ENCODE measurements around the gene MAEL. TPM values are rescaled to one million over a fixed set of nuclear protein-coding genes. Genes with fewer than 3 reads are reported as not detected.

Gene MAEL
- total RNA-seq, 1 donor from 2014 or later, result 0.11 TPM

- Histone ChIP-seq H3K27ac (ENCODE audit: low read depth, low read length) (no peak overlapping the region), H3K4me3 (ENCODE audit: insufficient read depth, low read depth, low read length) (no peak overlapping the region), H3K79me2 (ENCODE audit: insufficient read depth, low read length) (no peaks in the 10 kb centered on the region), H3K4me2 (ENCODE audit: low read length) (no peak overlapping the region), H3K36me3 (ENCODE audit: insufficient read depth, low read length) (no peaks in the 10 kb centered on the region), H4K20me1 (ENCODE audit: insufficient read depth, low read length) (no peaks in the 10 kb centered on the region), H3K9ac (ENCODE audit: low read length) (no peak overlapping the region), H3K4me1 (ENCODE audit: insufficient read depth, low read length) (no peaks in the 10 kb centered on the region), H2AFZ (ENCODE audit: low read depth, low read length) (no peak overlapping the region), H3K27me3 (ENCODE audit: insufficient read depth, low read length) (peaks cover 69% of the 10 kb centered on the region), H3K9me3 (ENCODE audit: insufficient read depth, low read depth, low read length) (no peaks in the 10 kb centered on the region)
- Mint-ChIP-seq H3K9me3 (ENCODE audit: unreplicated experiment) (peaks cover 2% of the 10 kb centered on the region), H3K4me3 (ENCODE audit: unreplicated experiment) (no peak overlapping the region), H3K4me1 (ENCODE audit: low read depth, unreplicated experiment) (peaks cover 27% of the 10 kb centered on the region), H3K27me3 (ENCODE audit: low read depth, unreplicated experiment) (peaks cover 55% of the 10 kb centered on the region), H3K36me3 (ENCODE audit: low read depth, unreplicated experiment) (peaks cover under 1% of the 10 kb centered on the region), H3K27ac (ENCODE audit: unreplicated experiment) (no peak overlapping the region)
- DNase-seq (ENCODE audit: low read depth) (no peak), FAIRE-seq (no peak)
- TF ChIP-seq CTCF (IDR thresholded peaks at IDR 0.05; ENCODE audit: insufficient read depth, low read depth, low read length) (no peak), EZH2 (IDR thresholded peaks at IDR 0.05; ENCODE audit: insufficient read depth, low read length) (no peak)
These were observed 16.3 kb upstream of the MAEL start for GRCh38 chr1:166972826-166973225.

GRCh38 chr1:166974647-166975345 is 14.3 kb upstream of the MAEL start:
- H3K4me3 Mint-ChIP-seq (ENCODE audit: unreplicated experiment), result peak overlapping the region; percentile 89
- H4K20me1 ChIP-seq (ENCODE audit: insufficient read depth, low read length), result no peaks in the 10 kb centered on the region
- H3K4me3 ChIP-seq (ENCODE audit: insufficient read depth, low read depth, low read length), result peak overlapping the region; percentile 58
- H2AFZ ChIP-seq (ENCODE audit: low read depth, low read length), result peak overlapping the region; percentile 70
- DNase-seq (ENCODE audit: low read depth), result no peak
- no peak for FAIRE-seq
- H3K9ac ChIP-seq (ENCODE audit: low read length), result peak overlapping the region; percentile 57
- H3K27ac Mint-ChIP-seq (ENCODE audit: unreplicated experiment), result no peak overlapping the region
- H3K27me3 Mint-ChIP-seq (ENCODE audit: low read depth, unreplicated experiment), result peaks cover 55% of the 10 kb centered on the region
- peaks cover 66% of the 10 kb centered on the region for H3K27me3 ChIP-seq (ENCODE audit: insufficient read depth, low read length)
- peak overlapping the region; percentile 92 for H3K4me2 ChIP-seq (ENCODE audit: low read length)
- TF ChIP-seq EZH2 (IDR thresholded peaks at IDR 0.05; ENCODE audit: insufficient read depth, low read length) (no peak), CTCF (IDR thresholded peaks at IDR 0.05; ENCODE audit: insufficient read depth, low read depth, low read length) (no peak)
- H3K36me3 Mint-ChIP-seq (ENCODE audit: low read depth, unreplicated experiment), result no peaks in the 10 kb centered on the region
- no peaks in the 10 kb centered on the region for H3K36me3 ChIP-seq (ENCODE audit: insufficient read depth, low read length)
- H3K79me2 ChIP-seq (ENCODE audit: insufficient read depth, low read length), result no peaks in the 10 kb centered on the region
- H3K9me3 ChIP-seq (ENCODE audit: insufficient read depth, low read depth, low read length), result no peaks in the 10 kb centered on the region
- no peaks in the 10 kb centered on the region for H3K4me1 ChIP-seq (ENCODE audit: insufficient read depth, low read length)
- H3K27ac ChIP-seq (ENCODE audit: low read depth, low read length), result no peak overlapping the region
- peaks cover 2% of the 10 kb centered on the region for H3K9me3 Mint-ChIP-seq (ENCODE audit: unreplicated experiment)
- peaks cover 29% of the 10 kb centered on the region for H3K4me1 Mint-ChIP-seq (ENCODE audit: low read depth, unreplicated experiment)

Data from astrocyte (in vitro differentiated cells and primary cell).